NT2/D1 (cell line): ENCODE results near the gene PLA2G2F.

Experiments used
- SUZ12 ChIP-seq: IDR thresholded peaks from 2 replicates; pipeline ENCODE4 v1.6.1; 2011; ENCODE audit not compliant: insufficient read length, insufficient read depth; ENCODE audit errors: extremely low read depth
- YY1 ChIP-seq: IDR thresholded peaks from 2 replicates; pipeline ENCODE4 v1.6.1; 2011; ENCODE audit not compliant: insufficient read length, insufficient read depth

DNA sequence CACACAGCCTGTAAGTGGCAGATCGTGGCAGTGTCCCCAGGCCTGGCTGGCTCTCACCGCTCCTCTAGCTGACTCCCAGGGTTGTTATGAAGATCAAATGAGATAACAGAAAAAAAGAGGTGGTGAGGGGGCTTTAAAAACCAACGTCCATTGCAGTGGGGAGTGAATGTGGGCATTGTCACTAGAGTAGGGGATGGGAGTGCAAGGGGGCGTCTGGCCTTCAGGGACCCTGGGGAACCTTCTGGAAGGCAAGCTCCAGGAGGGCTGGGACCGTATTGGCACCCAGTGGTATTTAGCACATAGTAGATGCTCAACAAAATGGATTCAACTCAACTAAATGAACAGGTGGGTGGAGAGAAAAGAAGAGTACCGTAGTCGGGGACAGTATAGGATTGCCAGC lies 23.2 kb upstream of the PLA2G2F start:
- no peak for TF ChIP-seq YY1
- no peak for TF ChIP-seq SUZ12
